Cardiac fibroblast (primary cell): Measurements from ENCODE around the gene STYXL1.
A peak's percentile ranks its signal among the peaks of the same experiment; 100 is the strongest.

Source experiments
- DNase-seq, 2 donors: peaks; one replicate each; pipeline versions ENCODE4 v3.0.0 to v3.0.0-alpha.2; 2010; ENCODE audit warnings: low read depth in 2 of 2
- H3K4me3 ChIP-seq, 2 donors: replicated peaks in 1 of 2; 1 replicate in 1 of 2; 2 replicates in 1 of 2; pipeline ENCODE4 v1.5.1; 2011; ENCODE audit warnings: low read depth in 2 of 2, low read length in 2 of 2, mild to moderate bottlenecking in 2 of 2, moderate library complexity in 1 of 2
- CTCF ChIP-seq: IDR thresholded peaks from one replicate; pipeline ENCODE4 v1.5.1; 2011; ENCODE audit warnings: low read depth, mild to moderate bottlenecking, low read length, inconsistent platforms

STYXL1 gene

GRCh38 chr7:75998038-75998437 lies 49.8 kb downstream of the STYXL1 start:
- TF ChIP-seq CTCF = no peak
- DNase-seq = no peak
- H3K4me3 ChIP-seq = no peak overlapping the region

GRCh38 chr7:75996476-75996875 lies 51.3 kb downstream of the STYXL1 start:
- no peak overlapping the region for H3K4me3 ChIP-seq
- TF ChIP-seq CTCF = no peak
- no peak for DNase-seq

- DNase-seq = no peak
- no peak for TF ChIP-seq CTCF
- H3K4me3 ChIP-seq = no peak overlapping the region
Observed at GRCh38 chr7:75995996-75996395, 51.8 kb downstream of the STYXL1 start.

DNA sequence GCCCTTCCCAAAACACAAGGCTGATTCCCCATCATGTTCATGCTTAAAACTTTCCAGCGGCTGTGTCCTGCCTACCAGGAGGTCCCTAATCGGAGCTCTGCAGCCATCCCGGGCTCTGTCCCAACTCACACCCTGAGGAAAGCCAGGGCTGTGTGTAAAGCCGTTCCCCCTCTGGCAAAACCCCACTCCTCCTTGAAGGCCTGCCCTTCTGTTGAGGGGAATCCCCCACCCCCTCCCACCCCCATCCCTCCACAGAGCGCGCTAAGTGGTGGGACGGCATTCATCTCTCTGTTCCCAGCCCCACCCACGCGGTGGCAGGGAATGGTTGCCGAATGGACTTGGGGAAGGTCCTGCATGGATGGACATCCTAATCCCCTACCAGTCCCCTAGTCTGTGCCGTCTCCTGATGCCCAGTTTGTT lies 52.7 kb downstream of the STYXL1 start:
- peak overlapping the region; percentile 32 to 49 for H3K4me3 ChIP-seq
- no peak for TF ChIP-seq CTCF
- no peak for DNase-seq

DNA sequence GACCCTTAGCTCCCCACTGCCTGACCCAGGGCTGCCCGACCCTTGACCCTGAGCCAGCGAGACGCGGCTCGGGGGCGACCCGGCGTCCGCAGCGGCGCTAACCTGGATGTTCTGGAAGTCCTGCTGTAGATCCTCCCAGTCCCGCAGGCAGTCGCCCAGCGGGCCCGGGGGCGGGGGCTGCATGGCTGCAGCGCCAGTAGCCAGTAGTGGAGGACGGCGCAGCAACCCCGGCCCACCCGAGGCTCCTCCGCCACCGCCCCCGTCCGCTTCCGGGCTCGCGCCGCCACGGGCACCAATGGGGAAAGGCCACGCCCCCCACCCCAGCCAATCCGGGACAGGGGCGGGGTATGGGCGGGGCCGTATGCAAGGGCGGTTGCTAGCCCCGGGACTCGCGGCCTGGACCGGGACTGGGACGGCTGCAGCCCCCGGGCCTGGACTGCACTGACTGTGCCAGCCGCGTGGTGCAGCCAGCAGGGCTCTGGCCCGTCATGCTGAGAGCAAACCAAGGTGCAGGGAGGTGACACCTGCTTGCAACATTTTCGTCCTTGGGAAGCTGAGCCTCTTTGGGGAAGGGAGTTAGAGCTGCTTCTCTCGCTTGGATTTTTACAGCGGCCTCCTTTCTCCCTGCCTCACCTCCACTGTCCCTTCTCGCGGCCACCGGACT lies 53.3 kb downstream of the STYXL1 start, which contains the start of gene TMEM120A:
TSS of gene TMEM120A (minus strand) at position 208 of the 664 bp plus-strand sequence. CDS start at position 183, 25 bp downstream.
- TF ChIP-seq CTCF = peak; percentile 14
- DNase-seq = peak; percentile 88 to 96
- H3K4me3 ChIP-seq = peak within 1 kb of the TSS; percentile 66 to 73

DNA sequence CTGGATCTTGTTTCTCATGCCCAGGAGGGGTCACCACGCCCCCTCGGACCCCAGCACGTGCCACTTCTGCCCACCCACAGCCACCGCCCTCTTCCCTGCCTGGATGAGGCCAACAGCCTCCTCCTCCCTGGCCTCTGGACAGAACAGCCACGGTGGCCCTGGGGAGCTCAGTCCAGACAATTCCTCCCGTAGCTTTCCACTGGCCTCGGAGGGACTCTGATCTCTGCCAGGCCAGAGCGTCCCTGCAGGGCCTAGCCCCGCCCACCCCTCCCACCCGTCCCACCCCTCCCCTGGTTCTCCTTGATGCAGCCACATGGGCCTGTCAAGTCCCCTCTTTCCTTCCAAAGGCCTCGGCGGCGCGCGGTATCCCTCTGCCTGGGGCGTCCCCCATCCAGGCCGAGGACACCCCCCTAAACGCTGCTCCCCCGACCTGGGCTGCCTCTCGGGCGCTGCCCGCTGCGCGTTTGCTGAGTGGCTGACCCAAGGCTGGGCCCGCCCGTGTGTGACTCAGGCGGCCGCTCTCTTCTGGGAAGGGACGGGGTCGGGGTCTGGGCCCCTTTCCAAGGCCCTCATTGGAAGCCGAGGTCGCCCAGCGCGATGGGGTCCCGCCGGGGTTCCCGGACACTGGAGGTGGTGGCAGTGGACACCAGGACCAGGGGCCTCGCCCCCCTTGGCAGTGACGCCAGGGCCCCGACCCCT lies 54.0 kb downstream of the STYXL1 start:
- no peak for TF ChIP-seq CTCF
- H3K4me3 ChIP-seq = peak overlapping the region; percentile 66 to 73
- DNase-seq = peak; percentile 48 to 82
